ENCODE data around the gene C10orf62.
"Not testable (repeated sequence)": the region's sequence is repeated elsewhere in the genome, so short reads cannot be mapped to it uniquely, and the experiment has no call there.

- not testable (repeated sequence) for TF ChIP-seq POLR2A (IDR thresholded peaks at IDR 0.05; ENCODE audit: low read depth, low read length); TAF1 (IDR thresholded peaks at IDR 0.05; ENCODE audit: borderline replicate concordance, low read depth, low read length)
These were observed 49.6 kb downstream of the C10orf62 start for GRCh38 chr10:97639090-97639489.
